GM21367 (cell line): Measurements from ENCODE around the gene UTS2.

Experiments used
- ATAC-seq: cut with Tn5 transposase; IDR thresholded peaks from one replicate; pipeline ENCODE4 v1.9.1; 2021; ENCODE audit not compliant: unreplicated experiment

The UTS2 gene, protein sequence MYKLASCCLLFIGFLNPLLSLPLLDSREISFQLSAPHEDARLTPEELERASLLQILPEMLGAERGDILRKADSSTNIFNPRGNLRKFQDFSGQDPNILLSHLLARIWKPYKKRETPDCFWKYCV

DNA sequence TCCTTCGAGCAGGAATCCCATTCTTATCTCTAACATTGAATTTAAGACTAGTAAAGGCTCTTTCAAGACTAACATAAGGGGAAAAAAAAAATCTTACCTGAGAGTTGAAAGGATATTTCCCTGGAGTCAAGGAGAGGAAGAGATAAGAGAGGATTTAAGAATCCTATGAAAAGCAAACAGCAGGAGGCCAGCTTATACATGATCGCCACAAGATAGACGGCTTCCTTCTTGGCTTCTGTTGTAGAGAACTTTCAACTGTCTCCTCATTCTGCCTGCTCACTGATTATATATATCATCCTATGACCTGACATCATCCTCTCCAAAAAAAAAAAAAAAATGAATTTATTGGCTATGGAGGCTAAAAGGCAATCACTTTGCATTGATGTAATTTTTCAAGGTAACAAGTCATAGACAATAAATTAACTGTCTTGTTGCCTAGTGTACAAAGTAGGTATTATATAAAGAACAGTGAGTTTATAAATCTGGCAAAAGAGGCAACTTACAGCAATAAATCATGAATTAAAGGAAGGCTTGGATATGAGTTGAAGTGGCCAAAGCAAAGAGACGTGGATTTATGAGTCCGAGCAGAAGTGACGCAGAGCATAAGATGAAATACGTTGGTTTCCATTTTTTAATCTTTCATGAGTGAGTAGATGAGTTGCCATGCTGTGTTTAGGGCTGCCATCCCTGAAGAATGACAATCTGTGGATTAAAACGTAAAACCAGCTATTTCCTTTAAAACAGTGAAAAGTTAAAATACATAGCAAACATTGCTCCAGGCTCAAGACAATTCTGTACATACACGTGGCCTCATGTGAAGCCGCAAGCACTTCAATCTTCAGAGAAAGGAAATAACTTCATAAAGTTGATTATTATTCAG lies at the start of gene UTS2:
TSS of gene UTS2 (minus strand) at position 262 of the 880 bp plus-strand sequence. CDS start at position 200, 62 bp downstream.
- ATAC-seq = no peak

DNA sequence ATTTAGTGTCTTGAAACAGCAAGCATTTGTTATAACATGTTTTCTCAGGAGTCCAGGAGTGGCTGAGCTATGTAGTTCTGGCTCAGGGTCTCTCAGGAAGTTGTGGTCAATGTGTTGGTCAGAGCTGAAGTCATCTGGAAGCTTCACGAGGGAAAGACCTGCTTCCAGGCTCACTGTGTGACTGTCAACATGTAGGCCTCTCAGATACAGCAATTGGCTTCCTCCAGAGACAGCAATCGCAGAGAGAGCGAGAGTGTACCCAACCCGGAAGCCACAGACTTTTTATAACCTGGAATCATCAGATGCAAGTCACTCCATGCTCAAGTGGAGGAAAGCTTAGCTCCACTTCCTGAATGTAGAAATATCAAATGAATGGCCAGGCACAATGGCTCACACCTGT lies 46.9 kb upstream of the UTS2 start:
- no peak for ATAC-seq

DNA sequence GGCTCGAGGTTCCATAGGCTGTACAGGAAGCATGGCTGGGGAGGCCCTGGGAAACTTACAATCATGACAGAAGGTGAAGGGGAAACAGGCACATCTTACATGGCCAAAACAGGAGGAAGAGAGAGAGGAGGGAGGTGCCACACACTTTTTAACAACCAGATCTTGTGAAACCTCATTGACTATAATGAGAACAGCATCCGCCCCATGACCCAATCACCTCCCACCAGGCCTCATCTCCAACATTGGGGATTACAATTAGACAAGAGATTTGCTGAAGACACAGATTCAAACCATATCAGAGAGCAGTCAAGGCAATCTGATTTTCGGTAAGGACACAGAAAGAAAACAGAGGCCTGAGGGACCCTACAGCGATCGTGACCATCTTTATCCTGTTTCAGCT lies 46.1 kb upstream of the UTS2 start:
- ATAC-seq = no peak

DNA sequence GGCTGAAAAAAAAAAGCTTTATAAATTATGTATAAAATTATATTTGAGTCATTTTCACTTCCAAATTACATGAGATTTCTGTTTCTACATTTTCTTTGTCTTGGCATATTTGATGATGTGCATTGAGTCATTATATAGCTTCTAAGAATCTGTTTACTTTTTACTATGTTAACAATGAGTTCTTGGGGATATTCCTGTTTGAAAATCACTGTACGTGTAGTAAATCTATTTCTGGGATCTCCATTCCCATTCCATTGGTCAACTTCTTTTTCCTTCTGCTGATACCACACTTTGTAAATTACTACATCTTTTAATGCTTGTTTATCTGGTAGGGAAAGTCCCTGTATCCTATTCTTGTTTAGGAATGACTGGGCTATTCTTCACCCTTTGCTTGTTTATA lies 44.1 kb upstream of the UTS2 start:
- ATAC-seq = no peak

GRCh38 chr1:7893529-7894180 lies 40.8 kb upstream of the UTS2 start:
- no peak for ATAC-seq

DNA sequence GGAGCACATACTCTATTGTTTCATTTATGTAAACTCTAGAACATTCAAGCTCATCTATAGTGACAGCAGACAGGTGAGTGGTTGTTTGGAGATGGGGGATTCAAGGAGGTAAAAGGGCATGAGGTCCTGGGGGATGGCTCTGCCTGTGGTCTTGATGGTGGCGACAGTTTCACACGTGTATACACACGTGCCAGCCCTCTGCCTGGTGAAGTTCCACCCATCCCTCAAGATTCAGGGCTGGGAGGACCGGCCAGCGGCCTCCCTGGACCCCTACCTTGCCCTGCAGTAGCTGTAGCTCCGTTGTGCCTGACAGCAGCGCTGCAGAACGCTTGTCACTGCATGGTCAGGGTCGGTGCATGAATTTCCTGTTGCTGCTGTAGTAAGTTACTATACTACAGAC lies 38.9 kb upstream of the UTS2 start:
- no peak for ATAC-seq

DNA sequence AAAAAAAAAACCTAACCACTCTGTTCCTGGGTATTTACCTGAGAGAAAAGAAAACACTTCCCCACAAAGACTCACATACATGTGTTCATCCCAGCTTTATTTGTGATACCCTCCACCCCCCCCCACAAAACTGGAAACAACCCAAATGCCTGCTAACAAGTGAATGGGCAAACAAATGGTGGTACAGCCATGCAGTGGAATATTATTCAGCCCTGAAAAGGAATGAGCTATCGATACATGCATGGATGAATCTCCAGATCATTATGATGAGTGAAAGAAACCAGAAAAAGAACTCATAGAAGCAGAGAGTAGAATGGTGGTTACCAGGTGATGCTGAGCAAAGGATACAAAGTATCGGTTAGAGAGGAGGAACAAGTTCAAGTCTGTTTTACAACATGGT lies 38.0 kb upstream of the UTS2 start:
- no peak for ATAC-seq

DNA sequence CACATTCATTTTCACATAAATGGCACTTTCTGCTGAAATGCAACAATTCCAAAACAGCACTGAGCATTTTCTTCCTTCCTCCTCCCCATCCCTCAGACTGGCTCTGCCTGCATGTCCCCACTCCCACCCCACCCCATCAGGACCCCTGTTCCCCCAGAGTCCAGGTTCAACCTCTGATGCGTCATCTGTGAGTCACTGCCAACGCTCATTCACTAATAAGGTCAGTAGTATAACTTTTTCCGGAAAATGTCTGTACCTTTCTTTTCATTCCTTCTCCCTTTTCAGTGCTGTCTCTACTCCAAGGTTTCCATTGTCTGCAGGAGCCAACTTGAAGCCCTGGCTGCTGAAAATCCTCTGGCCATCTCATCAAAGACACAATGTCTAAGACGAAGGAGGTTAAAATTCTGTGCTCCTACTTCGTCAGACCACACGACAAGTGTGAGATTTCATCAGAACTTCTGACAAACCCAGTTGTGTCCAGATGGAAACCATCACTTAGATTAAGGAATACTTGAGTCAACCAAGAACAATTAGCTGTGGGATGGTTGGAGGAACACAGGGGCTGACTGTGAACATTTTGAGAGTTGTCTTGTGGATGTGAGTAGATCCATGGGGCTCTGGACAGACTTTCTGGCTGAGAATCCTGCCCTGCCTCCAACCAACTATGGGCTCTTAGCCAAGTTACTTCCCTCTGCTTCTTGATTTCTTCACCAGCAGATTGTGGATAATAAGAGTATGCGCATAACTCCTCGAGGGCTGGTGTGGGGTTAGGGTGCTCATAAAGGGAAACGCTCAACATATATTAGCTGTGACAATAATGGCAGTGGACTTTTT lies 35.6 kb upstream of the UTS2 start:
- no peak for ATAC-seq

- ATAC-seq = no peak
Observed at GRCh38 chr1:7886405-7886745, 33.5 kb upstream of the UTS2 start.

DNA sequence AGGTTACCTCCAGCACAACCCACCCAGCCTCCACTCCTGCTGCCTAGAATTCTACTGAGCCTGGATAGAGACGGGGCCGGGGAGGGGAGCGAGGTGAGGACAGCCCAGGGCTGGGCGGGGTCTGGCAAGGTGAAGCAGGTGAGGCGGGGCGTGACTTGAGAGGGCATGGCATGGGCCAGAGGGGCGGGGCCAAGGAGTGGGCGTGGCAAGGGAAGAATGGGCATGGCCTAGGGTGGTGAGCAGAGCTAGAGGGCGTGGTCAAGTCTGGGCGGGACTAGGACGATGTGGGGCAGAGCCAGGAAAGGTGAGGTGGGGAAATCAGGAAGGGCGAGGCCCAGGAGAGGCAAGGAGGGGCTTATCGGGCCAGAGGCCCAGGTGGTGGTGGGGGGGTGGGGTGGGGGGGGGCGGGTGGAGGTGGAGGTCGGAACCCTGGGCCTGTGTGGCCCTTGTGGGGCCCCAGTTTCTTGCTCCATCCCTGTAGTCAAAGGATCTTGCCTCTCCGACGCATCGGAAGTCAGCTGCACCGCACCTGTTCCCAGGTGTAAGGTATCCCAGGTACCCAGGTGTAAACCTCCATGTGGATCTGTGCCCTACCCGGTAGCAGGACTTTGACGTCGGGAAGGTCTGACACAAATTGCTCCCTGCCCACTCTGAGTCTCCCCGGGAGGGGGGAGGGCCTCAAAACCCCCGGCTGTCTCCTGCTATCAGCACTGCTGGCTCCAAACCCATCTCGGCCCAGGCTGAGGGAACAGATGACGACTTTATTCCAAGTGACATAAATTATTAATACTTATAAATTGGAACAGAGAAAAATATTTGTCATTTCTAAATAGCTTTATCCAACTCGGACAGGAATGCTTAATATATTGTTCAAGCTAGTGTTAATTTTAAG lies 32.9 kb upstream of the UTS2 start:
- no peak for ATAC-seq

DNA sequence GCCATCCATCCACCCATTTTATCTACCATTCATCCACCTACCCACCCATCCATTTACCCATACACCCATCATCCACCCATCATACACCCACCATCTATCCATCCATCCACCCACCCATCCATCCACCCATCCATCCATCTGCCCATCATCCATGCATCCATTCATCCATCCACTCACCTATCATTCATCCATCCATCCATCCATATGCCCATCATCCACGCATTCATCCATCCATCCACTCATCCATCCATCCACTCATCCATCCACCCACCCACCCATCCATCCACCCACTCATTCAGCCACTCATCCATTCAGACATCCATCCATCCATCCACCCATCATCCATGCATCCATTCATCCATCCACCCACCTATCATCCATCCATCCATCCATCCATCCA lies 31.9 kb upstream of the UTS2 start:
- no peak for ATAC-seq

- ATAC-seq = no peak
Observed at GRCh38 chr1:7879228-7879627, 26.4 kb upstream of the UTS2 start.

GRCh38 chr1:7878027-7878426 lies 25.2 kb upstream of the UTS2 start:
- ATAC-seq = no peak

DNA sequence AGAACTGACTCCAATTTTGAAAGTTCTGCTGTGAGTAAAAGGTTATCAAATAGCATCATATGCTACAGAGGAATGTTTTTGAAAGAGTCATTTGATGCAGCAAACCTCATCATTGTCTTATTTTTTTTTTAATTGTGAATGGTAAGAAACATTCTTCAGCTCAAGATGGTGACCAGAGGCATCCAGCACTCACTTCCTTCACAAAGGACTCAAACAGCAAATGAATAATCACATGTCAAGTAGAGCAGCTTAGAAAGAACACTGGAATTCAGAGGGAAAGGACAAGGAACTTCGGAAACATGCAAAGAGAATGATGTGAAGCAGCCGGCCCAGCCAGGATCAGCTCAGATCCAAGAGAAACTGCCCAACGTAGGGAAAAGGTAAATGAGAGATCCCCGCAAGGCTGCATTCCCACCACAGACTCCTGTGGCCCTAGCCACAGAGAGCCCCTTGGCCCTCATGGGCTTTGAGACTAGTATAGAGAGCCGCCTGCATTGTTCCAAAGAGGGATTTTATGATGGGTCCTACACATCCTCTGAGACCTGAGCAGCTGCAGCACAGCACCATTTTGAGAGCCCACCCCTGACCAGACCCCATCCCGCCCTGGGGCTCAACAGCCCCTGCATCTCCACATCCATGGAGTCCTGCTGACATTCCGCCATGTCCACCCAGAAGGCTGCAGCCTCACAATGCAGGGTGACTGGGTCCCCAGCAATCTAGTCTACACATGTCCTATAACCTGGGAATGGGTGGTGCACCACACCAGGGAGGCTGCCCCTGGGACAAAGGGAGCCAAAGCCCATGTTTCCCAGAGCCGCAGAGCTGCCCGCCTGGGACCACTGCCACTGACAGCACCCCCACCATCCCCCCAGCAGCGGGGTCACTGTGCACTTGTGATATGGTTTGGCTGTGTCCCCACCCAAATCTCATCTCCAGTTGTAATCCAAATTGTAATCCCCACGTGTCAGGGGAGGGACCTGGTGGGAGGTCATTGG lies 21.2 kb upstream of the UTS2 start:
- no peak for ATAC-seq

GRCh38 chr1:7871136-7871535 lies 18.3 kb upstream of the UTS2 start:
- no peak for ATAC-seq

DNA sequence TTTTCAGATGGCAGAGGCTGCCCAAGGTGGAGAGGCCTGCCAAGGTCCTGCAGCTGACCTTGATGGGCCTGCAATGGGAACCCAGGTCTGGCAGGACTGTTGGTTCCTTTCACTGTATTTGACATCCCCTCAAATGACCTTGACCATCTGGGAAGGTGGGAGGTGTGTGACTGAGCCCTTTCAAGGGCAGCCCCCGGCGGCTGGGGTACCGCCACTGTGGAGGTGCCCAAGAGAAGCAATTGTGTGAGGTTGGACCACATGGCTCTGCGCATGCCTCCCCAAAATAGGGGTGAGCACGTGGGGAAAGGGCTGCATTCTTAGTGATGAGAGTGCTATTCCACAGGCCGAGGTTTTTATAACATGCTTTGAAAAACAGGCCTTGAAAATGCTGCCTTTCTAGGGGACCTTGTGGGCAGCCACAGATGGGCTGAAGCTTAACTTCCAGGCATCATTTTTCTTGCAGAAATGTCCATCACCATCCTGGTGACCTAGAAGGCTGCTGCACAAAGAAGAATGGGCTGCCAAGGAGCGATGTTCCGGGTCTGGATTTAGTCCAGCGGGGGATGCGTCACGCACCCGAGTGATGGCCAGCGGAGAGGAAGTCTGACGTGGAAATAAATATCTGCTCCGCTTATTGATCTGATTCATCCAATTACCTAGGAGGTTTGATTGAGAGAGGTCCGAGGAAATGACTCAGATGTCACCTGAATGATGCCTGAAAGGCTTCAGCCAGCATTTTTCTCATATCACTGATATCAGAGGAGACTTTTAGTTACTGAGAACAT lies 16.5 kb upstream of the UTS2 start:
- ATAC-seq = no peak

DNA sequence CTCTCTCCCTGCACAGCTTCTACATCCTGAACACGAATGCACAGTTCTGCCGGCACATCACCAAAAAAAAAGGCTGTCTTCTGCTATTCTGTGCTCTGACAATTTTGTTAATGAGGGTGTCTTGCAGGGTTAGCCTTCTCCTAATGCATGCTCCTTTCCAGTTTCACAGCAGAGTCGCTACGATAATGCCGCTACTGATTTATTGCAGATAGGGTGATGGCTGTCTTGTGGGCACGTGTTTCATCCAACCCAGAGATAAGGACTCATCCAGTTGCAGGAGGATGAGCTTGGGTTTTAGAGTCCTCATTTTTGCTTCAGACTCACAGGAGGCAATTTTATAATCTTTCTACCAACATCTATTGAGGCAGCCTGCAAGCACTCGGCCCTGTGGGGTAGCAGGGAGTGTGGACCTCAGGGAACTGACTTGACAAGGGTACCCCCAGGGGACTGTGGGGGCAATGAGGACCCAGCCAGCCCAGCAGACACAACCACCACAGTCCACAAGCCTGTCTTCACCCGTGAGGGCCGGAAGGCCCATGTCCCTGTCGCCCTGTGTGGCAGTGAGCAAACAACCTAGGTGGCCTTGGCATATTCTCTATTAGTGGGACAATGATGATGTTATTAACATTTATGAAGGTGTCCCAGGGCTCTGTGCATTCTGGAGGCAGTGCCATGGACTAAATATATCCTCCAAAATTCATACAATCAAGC lies 15.4 kb upstream of the UTS2 start:
- no peak for ATAC-seq

- no peak for ATAC-seq
Observed at GRCh38 chr1:7865978-7866377, 13.1 kb upstream of the UTS2 start.
